ENCODE results near the gene HUNK. TPM values are rescaled to one million over a fixed set of nuclear protein-coding genes. Genes with fewer than 3 reads are reported as not detected.
"Not testable (repeated sequence)": the region's sequence is repeated elsewhere in the genome, so short reads cannot be mapped to it uniquely, and the experiment has no call there.

HUNK gene
- 2.5 TPM for total RNA-seq

- DNase-seq, result peak; percentile 90
These were observed at the start of gene HUNK for GRCh38 chr21:31872452-31873274. Gene HUNK, plus strand, starts transcription at chr21:31873020. Its CDS starts 655 bp downstream, at chr21:31873675.

GRCh38 chr21:31829736-31830472, 42.9 kb upstream of the HUNK start:
- no peak for DNase-seq

- DNase-seq, result no peak
These were observed 42.1 kb upstream of the HUNK start for GRCh38 chr21:31830701-31831100.

- no peak for DNase-seq
These were observed 35.8 kb upstream of the HUNK start for GRCh38 chr21:31837041-31837440.

- no peak for DNase-seq
These were observed 35.0 kb upstream of the HUNK start for GRCh38 chr21:31837618-31838390.

GRCh38 chr21:31838586-31839355, 34.0 kb upstream of the HUNK start:
- no peak for DNase-seq

GRCh38 chr21:31844206-31844605, 28.6 kb upstream of the HUNK start:
- DNase-seq, result no peak

- no peak for DNase-seq
These were observed 27.6 kb upstream of the HUNK start for GRCh38 chr21:31845151-31845729.

GRCh38 chr21:31846690-31847089, 26.1 kb upstream of the HUNK start:
- peak; percentile 29 for DNase-seq

- no peak for DNase-seq
These were observed 25.1 kb upstream of the HUNK start for GRCh38 chr21:31847761-31848160.

GRCh38 chr21:31848326-31848985, 24.4 kb upstream of the HUNK start:
- no peak for DNase-seq

- no peak for DNase-seq
These were observed 21.9 kb upstream of the HUNK start for GRCh38 chr21:31850886-31851285.

GRCh38 chr21:31855180-31855579, 17.6 kb upstream of the HUNK start:
- DNase-seq, result no peak

- no peak for DNase-seq
These were observed 15.7 kb upstream of the HUNK start for GRCh38 chr21:31857096-31857495.

GRCh38 chr21:31857631-31858030, 15.2 kb upstream of the HUNK start:
- DNase-seq, result not testable (repeated sequence)

GRCh38 chr21:31860851-31861250, 12.0 kb upstream of the HUNK start:
- DNase-seq, result no peak

- DNase-seq, result no peak
These were observed 10.7 kb upstream of the HUNK start for GRCh38 chr21:31862078-31862477.

GRCh38 chr21:31865429-31865970, 7.3 kb upstream of the HUNK start:
- no peak for DNase-seq

GRCh38 chr21:31866077-31866511, 6.7 kb upstream of the HUNK start:
- DNase-seq, result peak; percentile 95

GRCh38 chr21:31869750-31870149, 3.1 kb upstream of the HUNK start:
- DNase-seq, result peak; percentile 66

Measured in tongue (tissue), 2 donors.